HUDEP-2 (cell line): ENCODE results near the gene TEAD1.

Source experiments
- DNase-seq, 76 experiments: peaks; one replicate each; lab custom pipeline; 2025; ENCODE audit not compliant: unreplicated experiment in 76 of 76; lab: John Stamatoyannopoulos, UW

Gene TEAD1

DNA sequence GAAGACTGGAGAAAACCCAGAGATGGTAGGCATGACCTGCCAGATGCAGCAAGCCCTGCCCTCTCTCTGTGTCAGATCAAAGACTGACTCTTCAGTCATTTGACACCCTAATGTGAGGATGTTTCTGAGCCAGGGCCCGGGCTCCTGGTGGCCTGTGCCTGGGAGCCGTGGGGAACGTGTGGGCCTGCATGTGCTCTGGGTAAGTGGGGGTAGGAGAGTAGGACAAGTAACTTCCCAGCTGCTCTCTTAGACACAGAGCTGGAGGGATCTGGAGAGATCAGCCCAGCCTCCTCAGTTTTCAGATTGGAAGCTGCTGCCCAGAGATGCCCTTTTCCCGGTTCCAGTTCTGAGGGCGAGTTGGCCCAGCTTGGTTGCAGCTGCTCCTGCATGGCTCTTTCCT, 110.8 kb downstream of the TEAD1 start:
- DNase-seq: no peak

DNA sequence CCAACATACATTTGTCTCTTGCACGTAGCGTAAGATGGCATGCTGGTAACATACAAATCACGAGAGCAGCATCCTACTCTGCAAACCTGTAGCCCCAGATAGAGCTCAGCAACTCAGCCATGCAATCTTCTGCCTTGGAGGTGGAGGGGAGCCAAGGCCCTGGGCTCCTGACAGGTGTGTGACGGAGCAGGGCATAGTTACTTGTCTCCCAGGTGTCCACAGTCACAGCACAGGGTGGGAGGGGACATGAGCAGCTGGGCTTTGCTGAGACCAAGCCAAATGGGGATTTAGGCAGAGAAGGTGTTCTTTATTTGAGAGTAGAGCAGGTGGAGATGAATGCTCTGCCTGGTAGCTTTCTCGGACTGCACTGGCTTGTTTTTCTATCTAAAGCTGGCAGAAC, 111.7 kb downstream of the TEAD1 start:
- no peak for DNase-seq

DNA sequence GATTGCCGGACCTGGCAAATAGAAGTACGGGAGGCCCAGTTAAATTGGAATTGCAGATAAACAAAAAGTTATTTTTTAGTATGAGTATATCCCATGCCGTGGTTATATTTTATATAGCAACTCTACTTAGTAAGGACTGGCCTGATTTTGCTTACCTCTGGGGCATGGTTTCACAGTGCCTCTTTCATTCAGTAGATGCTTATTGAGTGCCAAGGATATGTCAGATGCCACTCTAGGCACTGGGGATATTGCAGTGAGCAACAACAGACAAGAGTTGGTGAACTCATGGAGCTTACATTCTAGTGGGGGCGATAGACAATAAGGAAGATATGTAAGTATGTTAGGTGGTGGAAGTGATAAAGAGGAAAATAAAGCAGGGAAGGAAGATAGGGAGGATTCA, 112.2 kb downstream of the TEAD1 start:
- DNase-seq: no peak

DNA sequence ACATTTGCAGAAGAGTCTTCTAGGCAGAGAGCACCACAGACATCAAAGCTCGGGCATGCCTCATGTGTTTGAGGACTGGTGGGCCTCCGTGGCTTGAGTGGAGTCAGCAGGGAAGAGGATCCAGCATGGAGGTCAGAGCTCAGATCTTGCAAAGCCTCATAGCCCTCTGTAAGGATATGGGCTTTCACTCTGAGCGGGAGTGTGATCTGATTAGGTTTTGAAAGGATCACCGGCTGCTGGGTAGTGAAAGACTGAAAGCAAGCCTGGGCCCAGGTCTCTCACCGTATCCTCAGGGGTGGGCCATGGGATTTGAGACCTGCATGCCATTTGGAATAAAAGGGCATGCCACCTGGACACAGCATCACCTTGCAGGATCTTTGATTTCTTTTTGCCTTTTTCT, 112.7 kb downstream of the TEAD1 start:
- DNase-seq: no peak

DNA sequence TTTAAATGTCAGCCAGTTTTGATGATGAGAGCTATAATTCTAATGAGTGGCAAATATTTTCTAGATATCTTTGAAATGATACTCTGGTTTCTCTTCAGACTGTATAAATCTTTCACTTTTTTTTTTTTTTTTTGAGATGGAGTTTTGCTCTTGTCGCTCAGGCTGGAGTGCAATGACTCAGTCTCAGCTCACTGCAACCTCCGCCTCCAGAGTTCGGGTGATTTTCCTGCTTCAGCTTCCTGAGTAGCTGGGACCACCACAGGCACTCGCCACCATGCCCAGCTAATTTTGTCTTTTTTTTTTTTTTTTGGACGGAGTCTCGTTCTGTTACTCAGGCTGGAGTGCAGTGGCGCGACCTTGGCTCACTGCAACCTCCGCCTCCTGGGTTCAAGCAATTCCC, 113.6 kb downstream of the TEAD1 start:
- DNase-seq: no peak

DNA sequence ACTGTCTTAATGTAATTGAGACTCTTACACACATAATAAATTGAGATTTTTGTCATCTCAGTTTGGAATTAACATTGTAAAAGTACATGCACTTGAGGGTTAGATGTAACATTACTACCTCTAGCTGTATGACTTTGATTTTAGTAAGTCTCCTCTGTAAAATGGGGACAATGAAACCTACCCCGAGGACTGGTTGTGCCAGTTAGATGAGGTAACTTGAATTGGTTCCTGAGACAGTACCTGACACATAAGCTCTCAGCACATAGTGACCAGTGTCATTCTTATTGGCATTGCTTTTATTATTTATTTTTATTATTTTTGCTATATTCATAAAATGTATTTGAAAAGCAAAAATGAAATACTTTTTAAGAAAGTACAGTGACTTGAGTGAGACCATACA, 114.8 kb downstream of the TEAD1 start:
- DNase-seq: no peak

DNA sequence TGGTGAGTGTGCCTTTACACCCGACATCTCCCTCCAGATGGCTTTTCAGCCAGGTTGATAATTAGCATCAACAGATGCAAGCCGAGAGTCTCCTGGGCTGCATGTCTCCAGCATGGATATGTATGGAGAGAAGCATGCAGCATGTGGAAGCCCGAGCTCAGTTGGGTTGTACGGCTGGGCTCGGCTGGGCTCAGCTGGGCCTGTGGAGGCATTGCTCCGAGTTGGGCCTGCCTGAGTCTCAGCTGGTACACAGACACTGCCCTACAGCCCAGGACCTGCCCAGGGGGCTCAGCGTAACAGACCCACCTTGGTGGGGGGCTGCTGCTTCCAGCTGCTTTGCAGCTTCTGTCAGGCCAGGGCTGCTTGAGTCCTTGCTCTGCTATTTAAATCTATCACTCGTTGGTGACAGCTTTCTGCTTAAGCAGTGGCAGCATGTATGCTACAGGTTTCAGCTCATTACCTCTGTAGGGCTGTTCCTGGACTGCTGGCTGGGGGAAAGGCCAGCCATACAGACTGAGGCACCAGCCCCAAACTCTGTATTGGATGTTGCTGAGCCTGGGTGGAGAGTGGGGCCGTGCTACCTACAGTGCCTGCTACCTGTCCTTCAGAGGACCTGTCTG, 115.5 kb downstream of the TEAD1 start:
- no peak for DNase-seq

DNA sequence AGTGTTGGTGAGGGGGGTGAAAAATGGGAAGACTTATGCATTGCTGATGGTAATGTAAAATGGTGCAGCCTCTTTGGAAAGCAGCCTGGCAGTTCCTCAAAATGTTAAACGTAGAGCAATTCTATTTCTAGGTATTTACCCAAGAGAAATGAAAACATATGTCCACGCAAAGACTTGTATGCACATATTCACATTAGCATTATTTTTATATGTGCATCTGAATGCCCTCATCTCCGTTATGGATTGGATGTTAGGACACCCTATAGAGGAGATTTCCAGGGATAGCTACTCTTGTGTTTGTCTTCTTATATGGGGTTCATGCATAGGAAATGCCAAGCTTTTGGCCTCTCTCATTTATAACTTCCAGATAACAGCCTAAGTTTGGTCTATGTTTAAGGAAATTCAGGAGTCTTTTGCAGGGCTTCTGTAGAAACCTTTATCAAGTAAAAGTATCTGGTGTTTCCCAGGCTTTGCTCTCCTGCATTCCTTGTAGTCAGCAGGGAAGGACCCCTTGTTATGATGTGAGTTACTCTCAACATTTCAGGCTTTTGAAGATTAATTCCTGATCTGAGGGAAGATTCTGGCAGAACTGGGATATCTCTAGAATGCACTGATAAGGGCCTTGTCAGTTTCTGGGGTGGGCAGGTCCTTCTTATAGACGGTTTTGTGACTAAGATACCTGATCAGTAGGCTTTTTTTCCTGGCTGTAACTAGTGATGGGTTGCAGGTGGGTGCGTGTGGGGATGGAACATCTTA, 116.8 kb downstream of the TEAD1 start:
- DNase-seq: no peak

DNA sequence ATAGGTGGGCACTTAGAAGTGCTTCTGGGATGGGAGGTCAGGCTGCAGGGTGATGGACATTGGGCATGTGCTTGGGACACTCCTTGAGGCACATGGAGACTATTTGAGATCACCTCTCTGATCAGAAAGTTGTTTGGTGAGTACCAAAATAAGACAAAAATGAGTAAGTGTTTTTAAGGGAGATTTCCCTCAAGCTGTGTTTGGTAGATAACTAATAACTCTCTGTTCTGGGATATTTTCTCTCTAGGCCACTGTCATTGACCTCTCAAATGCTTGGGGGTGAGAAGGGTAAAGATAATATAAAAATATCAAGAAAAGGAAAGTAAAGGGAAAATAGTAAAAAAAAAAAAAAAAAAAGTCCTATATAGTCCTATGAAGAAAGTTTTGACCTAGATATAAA, 117.8 kb downstream of the TEAD1 start:
- peak in 2 of 76 experiments; percentile 14 to 22 for DNase-seq

DNA sequence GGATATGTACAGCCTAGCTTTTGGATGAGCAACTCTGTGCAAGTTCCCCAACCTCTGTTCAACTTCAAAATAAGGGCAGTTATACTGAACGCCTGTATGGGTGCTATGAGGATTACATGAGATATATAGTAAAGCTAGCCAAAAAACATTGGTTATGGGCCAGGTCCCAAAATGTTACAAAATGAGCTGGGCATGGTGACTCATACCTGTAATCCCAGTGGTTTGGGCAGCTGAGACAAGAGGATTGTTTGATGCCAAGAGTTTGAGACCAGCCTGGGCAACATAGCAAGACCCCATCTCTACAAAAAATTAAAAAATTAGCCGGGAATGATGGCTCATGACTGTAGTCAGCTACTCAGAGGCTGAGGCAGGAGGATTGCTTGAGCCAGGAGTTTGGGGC, 118.4 kb downstream of the TEAD1 start:
- DNase-seq: peak in 23 of 76 experiments; percentile 6 to 71 (median 29)

DNA sequence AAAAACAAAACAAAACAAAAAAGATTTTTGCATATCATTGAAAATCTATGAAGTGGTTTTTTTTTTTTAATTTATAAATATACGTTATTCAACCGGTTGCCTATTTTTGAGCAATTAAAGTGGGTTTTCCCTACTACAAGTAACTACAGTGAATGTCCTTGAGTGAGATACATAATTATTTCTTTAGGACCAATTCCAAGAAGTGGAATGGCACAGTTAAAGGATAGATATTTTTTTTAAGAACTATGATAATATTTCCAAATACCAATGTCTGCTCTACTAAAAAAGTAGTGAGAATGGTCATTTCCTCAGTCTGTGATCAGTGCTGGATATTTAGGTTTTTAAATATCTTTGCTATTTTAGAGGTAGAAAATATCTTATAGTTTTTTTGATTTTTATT, 118.8 kb downstream of the TEAD1 start:
- no peak for DNase-seq

DNA sequence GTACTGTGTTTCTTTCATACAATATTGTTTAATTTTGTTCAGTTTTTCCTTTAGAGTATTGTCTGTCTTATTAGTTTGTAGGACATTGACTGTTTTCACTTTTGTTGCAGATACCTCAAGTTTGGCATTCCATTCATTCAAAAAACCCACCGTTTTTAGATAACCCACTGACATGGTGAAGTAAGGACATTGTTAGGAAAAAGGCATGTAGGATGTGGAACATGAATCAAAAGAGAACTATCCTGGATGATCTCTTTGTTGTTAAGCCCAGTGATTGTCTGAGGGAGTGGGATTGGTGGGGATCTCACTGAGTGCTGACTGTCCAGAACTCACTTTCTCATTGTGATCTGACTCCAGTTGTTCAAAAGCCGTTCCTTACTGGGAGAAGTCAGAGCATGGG, 119.3 kb downstream of the TEAD1 start:
- no peak for DNase-seq

DNA sequence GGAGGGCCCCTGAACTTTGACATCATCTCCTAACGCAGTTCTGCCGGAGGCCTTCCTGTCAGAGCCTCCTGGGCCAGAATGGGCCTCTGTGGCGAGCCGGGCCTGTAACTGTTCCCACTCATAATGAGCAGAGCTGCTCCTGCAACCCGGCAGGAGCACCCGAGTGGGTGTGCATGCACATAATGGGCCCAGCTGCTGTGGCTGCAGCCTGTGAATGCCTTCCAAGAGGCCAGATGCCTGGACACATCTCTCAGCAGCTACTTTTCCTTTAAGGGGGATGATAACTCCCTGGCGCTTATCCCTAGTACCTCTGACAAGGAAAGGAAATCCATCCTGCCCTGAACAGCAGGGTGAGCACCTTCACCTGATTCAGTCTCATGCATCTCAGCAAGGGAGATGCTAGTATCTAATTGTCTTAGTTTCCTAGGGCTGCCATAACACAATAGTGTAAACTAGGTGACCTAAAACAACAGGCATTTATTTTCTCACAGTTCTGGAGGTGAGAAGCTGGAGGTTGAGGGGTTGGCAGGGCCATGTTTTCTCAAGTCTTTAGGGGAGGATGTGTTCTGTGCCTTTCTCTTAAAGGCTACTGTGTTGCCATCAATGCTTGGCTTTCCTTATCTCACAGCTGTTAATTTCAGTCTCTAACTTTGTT, 120.5 kb downstream of the TEAD1 start:
- no peak for DNase-seq

DNA sequence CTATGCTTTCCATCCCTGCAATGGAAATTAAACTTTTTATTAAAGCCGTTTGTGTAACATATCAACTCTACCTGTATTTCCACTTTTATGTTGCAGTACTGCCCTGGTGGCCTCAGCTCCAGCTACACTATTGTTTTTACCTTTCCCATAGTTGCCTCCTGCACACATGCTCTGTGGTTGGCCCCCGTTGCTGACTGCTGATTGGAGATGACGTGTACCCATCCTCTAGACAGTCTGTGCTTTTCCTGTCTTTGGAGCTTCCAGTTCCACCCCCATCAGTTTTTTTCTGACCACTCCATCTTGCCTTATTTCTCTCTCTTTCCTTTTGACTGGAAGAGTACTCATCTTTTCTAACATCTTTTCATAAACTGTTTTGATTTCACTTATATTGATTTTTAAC, 123.8 kb downstream of the TEAD1 start:
- no peak for DNase-seq

DNA sequence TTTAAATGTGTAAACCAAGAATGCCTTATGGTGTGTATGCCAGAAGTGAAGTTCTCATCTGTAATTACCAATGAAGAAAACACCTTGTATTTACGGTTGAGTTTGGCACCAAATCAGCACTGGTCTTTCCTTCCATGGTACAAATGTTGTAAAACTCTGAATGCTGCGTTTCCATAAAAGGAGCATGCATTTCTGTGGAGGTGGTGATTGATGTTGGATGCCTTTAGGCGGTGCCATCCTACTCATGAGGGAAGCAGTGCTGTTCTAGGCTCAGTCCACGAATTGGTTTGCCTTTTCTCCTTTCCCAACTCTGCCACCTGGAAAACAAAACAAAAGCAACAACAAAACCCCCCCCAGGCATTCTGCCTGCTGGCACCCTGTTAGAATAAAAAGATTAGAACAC, 124.4 kb downstream of the TEAD1 start:
- DNase-seq: no peak

DNA sequence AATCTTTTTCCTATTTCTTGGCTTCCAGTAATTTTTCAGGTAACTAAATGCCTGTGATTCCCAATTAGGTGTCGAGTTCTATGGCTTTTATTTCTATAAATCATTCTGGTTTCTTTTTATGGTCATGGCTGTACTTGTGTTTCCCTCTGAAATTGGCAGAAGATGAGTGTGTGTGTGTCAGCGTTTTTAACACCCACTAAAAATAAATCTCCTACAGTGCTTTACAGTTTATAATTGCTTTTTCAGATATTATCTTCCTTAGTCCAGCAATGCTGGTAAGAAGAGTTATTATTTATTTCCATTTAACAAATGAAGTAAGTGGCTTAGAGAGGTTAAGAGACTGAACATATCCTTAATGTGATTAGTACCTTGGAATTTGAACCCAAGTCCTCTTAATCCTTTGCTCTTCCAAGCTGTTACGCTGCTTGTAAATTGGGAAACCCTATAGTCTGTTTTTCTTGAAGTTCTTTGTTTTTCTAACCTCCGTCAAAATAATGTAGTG, 125.2 kb downstream of the TEAD1 start:
- DNase-seq: no peak

DNA sequence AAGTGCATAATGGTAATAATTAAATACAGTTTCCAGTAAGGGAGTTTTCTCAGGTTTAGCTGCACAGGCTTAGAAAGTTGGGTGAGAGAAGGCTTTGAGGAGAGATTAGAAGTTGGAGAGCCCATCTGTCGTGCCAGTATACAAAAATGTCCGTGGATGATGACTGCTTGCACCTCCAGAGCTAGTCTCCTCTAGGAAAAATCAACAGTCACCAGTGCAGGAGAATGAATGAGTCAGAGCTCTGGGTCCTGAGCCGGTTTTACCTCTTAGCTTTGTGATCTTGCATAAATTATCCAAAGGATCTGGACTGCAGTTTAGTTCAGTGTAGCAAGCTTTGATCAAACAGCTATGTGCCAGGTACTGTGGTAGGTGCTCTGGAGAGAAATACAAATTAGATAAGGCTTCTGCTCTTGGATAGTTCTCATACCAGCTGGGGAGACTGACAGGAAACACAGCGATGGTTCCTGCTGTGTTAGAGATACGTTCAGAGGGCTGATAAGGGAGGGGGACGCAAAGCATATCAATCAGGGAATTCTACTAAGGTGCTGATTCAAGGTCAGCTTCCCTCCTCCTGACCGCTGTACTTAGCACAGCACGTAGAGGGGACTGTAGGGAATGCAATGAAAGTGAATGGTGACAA, 125.9 kb downstream of the TEAD1 start:
- DNase-seq: peak in 7 of 76 experiments; percentile 4 to 39 (median 23)

DNA sequence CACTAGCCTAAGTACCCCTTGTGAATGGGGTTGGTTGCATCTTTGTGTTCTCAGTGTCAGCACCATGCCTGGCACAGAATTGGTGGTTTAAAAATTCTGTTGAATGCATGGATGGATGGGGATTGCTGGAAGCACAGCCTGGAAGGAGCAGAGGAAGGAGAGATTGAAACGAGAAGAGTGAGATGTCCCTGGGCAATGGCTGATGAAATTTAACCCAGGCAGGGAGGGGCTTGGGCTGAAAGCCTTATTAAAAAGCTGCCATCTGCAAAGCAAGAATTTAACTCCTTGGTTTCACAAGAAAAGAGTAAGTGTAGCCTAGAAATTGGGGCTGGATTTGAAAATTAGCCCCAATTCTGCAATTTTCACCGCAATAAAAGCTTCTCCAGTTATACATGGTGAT, 126.7 kb downstream of the TEAD1 start:
- no peak for DNase-seq

DNA sequence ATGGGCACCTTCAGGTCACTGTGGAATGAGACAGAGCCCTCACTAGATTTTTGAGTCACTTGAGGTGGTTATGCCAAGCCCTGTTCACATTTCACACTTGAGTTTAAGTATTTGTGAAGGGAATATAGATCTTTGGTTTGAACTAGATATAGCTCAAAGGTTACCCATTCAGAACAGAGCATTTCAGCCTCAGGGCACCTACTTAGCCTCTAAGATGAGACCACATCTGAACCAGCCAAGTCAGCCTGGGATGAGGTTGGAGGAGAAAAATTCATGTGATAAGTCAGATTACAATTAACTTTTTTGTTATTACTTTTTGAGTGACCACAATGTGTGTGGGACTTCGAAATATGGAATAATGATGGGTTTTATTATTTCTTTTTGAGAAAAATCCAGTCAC, 127.8 kb downstream of the TEAD1 start:
- DNase-seq: no peak

DNA sequence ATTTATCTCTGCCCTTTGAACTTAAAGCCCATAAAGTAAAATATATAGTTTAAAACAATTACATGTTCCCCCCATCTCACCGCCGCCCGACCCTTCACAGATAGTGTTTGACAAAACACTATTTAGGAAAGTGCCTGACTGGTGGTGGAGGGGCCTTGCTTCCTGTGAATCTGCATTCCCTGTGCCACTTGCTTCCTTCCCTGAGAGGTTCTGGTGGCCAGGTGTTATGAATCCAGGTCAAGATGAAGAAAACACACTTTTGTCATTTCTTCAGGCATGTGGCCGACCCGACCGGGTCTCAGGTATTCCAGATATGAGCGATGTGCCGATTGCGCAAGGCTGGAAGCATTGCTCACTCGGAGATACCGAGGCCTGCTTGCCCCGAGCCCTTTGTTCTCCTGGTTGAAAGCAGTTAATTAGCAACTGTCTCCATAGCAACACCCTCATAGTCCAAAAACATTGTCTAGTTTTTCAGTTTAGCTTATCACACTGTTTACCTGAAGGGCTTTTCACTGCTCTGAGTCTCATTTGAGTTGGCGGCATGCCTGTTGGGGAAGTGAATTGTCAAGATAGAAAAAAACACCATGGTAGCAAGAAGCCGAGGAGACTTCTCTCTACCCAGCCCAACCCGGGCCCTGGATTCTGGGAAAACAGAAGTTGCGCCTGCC, 128.3 kb downstream of the TEAD1 start:
- DNase-seq: peak in 1 of 76 experiments; percentile 11
